Measurements from ENCODE around the gene ADIPOQ.
"Not testable (repeated sequence)": the region's sequence is repeated elsewhere in the genome, so short reads cannot be mapped to it uniquely, and the experiment has no call there.

ADIPOQ gene

GRCh38 chr3:186857743-186858142, 15.2 kb downstream of the ADIPOQ start:
- ATAC-seq: no peak
- TF ChIP-seq ESRRG (CRISPR knock-in tag; IDR thresholded peaks at IDR 0.05) (no peak), ISL1 (CRISPR knock-in tag; IDR thresholded peaks at IDR 0.05) (no peak), ZFP30 (CRISPR knock-in tag; IDR thresholded peaks at IDR 0.05) (no peak), PPARA (CRISPR knock-in tag; IDR thresholded peaks at IDR 0.05; ENCODE audit: borderline replicate concordance) (no peak), BACH2 (CRISPR knock-in tag; IDR thresholded peaks at IDR 0.05; ENCODE audit: borderline replicate concordance) (no peak), ZNF8 (CRISPR knock-in tag; IDR thresholded peaks at IDR 0.05) (no peak), ZFP3 (CRISPR knock-in tag; IDR thresholded peaks at IDR 0.05) (no peak), ARNTL (CRISPR knock-in tag; IDR thresholded peaks at IDR 0.05; ENCODE audit: borderline replicate concordance, low read depth) (no peak), RARB (CRISPR knock-in tag; IDR thresholded peaks at IDR 0.05) (no peak), CSDC2 (CRISPR knock-in tag; IDR thresholded peaks at IDR 0.05) (no peak), ZNF565 (CRISPR knock-in tag; conservative IDR thresholded peaks at IDR 0.05; ENCODE audit: low read depth) (no peak), ZNF70 (CRISPR knock-in tag; IDR thresholded peaks at IDR 0.05) (no peak), TOX (CRISPR knock-in tag; IDR thresholded peaks at IDR 0.05; ENCODE audit: borderline replicate concordance) (no peak)
- TF ChIP-seq, protein P1, sequence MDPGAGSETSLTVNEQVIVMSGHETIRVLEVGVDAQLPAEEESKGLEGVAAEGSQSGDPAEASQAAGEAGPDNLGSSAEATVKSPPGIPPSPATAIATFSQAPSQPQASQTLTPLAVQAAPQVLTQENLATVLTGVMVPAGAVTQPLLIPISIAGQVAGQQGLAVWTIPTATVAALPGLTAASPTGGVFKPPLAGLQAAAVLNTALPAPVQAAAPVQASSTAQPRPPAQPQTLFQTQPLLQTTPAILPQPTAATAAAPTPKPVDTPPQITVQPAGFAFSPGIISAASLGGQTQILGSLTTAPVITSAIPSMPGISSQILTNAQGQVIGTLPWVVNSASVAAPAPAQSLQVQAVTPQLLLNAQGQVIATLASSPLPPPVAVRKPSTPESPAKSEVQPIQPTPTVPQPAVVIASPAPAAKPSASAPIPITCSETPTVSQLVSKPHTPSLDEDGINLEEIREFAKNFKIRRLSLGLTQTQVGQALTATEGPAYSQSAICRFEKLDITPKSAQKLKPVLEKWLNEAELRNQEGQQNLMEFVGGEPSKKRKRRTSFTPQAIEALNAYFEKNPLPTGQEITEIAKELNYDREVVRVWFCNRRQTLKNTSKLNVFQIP (CRISPR knock-in tag; IDR thresholded peaks at IDR 0.05; ENCODE audit: borderline replicate concordance, low read depth): no peak
- TF ChIP-seq, protein P2, sequence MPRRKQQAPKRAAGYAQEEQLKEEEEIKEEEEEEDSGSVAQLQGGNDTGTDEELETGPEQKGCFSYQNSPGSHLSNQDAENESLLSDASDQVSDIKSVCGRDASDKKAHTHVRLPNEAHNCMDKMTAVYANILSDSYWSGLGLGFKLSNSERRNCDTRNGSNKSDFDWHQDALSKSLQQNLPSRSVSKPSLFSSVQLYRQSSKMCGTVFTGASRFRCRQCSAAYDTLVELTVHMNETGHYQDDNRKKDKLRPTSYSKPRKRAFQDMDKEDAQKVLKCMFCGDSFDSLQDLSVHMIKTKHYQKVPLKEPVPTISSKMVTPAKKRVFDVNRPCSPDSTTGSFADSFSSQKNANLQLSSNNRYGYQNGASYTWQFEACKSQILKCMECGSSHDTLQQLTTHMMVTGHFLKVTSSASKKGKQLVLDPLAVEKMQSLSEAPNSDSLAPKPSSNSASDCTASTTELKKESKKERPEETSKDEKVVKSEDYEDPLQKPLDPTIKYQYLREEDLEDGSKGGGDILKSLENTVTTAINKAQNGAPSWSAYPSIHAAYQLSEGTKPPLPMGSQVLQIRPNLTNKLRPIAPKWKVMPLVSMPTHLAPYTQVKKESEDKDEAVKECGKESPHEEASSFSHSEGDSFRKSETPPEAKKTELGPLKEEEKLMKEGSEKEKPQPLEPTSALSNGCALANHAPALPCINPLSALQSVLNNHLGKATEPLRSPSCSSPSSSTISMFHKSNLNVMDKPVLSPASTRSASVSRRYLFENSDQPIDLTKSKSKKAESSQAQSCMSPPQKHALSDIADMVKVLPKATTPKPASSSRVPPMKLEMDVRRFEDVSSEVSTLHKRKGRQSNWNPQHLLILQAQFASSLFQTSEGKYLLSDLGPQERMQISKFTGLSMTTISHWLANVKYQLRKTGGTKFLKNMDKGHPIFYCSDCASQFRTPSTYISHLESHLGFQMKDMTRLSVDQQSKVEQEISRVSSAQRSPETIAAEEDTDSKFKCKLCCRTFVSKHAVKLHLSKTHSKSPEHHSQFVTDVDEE (CRISPR knock-in tag; IDR thresholded peaks at IDR 0.05): no peak
- TF ChIP-seq, protein P3, sequence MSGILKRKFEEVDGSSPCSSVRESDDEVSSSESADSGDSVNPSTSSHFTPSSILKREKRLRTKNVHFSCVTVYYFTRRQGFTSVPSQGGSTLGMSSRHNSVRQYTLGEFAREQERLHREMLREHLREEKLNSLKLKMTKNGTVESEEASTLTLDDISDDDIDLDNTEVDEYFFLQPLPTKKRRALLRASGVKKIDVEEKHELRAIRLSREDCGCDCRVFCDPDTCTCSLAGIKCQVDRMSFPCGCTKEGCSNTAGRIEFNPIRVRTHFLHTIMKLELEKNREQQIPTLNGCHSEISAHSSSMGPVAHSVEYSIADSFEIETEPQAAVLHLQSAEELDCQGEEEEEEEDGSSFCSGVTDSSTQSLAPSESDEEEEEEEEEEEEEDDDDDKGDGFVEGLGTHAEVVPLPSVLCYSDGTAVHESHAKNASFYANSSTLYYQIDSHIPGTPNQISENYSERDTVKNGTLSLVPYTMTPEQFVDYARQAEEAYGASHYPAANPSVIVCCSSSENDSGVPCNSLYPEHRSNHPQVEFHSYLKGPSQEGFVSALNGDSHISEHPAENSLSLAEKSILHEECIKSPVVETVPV (CRISPR knock-in tag; IDR thresholded peaks at IDR 0.05): no peak

DNA sequence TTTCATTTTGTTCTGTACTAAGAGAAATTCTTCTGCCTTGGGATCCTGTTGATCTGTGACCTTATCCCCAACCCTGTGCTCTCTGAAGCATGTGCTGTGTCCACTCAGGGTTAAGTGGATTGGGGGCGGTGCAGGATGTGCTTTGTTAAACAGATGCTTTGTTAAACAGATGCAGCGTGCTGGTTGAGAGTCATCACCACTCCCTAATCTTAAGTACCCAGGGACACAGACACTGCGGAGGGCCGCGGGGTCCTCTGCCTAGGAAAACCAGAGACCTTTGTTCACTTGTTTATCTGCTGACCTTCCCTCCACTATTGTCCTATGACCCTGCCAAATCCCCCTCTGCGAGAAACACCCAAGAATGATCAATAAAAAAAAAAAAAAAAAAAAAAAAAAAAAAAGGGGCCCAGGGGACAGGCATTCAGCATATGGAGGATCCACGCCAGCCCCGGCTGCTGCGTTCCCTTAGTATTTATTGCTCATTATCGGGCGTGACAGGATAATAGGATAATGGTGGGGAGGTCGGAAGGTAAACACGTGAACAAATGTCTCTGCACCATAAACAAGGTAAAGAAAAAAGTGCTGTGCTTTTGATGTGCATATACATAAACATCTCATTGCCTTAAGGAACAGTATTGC, 22.8 kb downstream of the ADIPOQ start:
- ATAC-seq: not testable (repeated sequence)

DNA sequence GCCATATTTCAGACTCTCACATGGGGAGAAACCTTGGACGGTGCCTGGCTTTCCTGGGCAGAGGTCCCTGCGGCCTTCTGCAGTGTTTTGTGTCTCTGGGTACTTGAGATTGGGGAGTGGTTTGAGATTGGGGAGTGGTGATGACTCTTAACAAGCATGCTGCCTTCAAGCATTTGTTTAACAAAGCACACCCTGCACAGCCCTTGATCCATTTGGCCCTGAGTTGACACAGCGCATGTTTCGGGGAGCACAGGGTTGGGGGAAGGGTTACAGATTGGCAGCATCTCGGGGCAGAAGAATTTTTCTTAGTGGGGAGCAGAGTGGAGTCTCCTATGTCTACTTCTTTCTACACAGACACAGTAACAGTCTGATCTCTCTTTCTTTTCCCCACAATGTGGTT, 23.6 kb downstream of the ADIPOQ start:
- not testable (repeated sequence) for ATAC-seq

DNA sequence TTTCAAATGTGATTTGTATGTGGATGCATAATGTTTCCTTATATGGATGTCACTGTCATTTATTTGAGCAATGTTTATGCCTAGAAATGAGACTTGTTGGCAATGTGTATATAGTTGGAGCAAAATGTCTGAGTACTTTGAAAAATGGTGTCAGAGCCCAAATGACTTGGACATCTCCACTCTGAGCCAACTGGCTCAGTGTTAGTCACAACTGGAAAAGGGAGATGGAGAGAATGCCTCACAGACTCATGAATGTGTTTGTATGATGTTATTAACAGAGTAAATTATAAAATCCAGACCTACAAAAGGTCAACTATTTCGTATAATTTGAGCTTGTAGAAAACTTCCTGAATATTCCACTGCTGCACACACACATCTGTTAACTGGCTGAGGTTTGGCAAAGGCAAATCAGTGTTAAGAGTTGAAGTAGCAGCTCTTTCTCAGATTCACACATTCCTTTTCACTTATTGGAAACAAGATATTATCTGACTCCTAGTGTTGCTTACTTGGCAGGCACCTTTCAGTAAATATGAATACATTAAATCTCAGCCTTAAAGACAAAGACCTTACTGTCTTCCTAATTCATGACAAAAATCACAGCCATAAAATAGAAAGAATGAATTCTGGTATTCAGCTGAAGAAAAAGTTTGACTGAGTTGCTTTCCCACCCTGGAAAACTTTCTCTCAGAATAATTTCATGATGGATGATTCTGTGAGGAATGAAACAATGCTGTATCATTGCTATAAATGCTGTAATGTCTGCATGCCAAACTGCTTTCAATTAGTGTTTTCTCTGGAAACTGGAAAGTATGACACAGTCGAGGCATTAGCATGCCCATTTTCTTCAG, 27.0 kb downstream of the ADIPOQ start:
- no peak for ATAC-seq
- TF ChIP-seq GLIS3 (CRISPR knock-in tag; IDR thresholded peaks at IDR 0.05) (no peak), PPARA (CRISPR knock-in tag; IDR thresholded peaks at IDR 0.05; ENCODE audit: borderline replicate concordance) (no peak), RARB (CRISPR knock-in tag; IDR thresholded peaks at IDR 0.05) (no peak), OSR1 (CRISPR knock-in tag; IDR thresholded peaks at IDR 0.05) (no peak), CREB5 (CRISPR knock-in tag; IDR thresholded peaks at IDR 0.05; ENCODE audit: low read depth) (no peak), BACH2 (CRISPR knock-in tag; IDR thresholded peaks at IDR 0.05; ENCODE audit: borderline replicate concordance) (no peak)
